Hippocampal formation (tissue), 2 donors: ENCODE measurements around the gene SUGCT.

Experiments
- DNase-seq, 2 donors: peaks; one replicate each; lab custom pipeline; 2025; lab: John Stamatoyannopoulos, UW

SUGCT gene

DNA sequence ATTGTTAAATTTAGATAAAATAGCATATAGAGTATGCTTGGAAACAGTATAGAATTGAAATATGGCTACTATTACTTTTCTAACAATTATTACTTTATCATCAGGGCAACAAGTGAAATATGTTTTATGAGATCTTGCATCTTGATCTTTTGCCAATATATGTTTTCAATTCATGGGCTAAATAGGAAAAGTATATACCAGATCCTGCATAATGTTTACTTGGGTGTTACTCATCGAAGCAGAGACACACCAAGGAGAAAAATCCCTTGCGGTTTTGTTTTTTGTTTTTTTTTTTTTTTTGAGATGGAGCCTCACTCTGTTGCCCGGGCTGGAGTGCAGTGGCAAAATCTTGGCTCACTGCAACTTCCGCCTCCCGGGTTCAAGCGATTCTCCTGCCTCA lies 541.4 kb downstream of the SUGCT start:
- no peak for DNase-seq

DNA sequence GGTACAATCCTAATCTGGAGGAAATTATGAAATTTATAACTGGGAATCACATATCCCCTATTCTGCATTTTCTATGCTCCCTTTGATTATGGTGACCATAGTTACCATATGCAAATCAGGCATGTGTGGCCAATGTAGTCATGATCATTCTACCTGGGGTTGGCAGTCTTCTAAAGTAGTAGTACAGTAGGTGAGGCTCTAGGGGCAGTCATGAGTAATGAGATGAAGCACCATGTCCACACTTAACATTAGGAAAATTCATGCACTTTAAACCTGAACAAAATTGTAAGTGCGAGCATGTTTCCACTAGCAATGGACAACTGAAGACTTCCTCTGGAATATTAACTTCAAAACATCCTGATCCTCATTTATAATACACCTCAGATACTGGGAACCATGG lies 545.9 kb downstream of the SUGCT start:
- no peak for DNase-seq

DNA sequence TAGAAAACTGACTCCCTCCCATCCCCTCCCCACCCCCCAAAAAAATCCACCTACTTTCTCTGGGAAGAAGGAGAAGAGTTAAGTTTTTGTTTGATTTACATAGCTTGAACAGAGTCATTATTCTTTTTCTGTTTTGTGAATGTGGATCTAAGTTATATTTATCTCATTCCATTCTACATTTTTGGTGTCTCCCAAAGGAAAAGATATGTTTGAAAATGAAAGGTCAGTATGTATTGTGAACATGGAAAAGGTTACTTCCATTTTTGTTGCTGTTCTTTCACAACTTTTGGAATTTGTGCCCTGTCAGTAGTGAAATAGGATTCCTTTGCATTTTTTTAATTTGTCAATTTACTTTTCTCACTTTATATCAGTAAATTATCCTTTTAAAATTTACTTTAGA lies 547.9 kb downstream of the SUGCT start:
- no peak for DNase-seq

DNA sequence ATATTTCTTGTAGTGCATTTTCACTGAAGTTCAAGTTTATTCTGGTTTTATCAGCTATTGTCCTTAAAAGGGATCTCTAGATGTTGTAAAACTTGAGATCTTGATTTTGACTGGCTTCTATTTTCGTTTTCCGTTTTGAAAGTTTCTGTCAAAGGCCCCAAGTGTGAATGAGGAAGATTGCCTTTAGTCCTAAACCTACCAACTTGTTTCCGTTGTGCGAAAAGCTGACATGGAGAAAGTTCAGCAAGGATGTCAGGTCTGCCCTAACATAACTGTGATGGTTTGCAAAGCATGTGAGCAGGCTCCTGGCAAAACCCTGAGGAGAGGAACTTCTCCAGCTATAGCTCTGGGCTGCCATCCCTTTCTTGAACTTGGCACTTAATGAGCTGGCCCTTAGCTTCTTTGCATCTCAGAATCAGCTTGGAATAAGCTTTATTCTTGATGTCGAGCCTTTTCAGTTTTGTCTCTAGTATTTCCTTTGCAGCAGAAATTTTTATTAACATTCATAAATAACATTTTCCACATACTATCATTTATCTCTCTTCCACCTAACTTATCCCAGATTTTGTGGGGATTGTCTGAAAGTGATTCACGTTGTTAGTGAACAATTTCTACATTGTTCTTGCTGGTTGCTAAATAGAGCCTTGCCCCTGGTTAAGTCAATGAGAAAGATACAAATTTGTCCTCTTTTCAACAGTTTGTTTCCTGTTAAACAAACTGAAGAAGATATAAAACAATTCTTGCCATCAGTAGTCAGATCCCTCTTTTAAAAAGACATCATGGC lies 559.4 kb downstream of the SUGCT start:
- DNase-seq = no peak

DNA sequence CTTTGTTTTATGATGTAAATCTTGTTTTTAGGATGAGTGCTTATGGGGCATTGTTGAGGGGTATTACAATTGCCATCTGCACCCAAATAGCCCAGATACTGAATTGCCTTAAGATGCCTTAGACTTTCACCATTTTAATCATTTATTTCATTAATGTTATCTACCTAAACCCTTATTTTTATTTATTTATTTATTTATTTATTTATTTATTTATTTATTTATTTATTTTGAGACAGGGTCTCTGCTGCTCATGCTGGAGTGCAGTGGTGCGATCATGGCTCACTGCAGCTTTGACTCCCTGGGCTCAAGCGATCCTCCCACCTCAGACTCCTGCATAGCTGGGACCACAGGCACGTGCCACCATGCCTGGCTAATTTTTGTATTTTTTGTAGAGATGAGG lies 560.2 kb downstream of the SUGCT start:
- DNase-seq = no peak

DNA sequence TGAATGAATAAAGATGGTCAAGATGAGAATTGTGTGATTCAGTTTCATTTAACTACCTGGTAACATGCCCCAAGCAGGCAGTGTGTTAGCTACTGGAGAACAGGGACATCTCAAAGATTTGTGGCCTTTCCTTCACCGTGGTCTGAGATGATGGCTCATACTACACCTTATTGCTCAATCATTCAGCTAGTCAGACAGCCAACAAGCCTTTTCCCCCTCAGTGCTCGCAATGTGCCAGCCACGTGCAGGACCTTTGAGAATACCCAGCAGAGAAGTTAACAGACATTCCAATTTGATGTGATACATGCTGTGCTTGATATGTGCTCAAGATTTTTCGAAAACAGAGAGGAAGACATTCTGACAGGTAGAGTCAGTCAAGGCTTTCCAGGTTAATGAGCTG lies 562.8 kb downstream of the SUGCT start:
- no peak for DNase-seq

DNA sequence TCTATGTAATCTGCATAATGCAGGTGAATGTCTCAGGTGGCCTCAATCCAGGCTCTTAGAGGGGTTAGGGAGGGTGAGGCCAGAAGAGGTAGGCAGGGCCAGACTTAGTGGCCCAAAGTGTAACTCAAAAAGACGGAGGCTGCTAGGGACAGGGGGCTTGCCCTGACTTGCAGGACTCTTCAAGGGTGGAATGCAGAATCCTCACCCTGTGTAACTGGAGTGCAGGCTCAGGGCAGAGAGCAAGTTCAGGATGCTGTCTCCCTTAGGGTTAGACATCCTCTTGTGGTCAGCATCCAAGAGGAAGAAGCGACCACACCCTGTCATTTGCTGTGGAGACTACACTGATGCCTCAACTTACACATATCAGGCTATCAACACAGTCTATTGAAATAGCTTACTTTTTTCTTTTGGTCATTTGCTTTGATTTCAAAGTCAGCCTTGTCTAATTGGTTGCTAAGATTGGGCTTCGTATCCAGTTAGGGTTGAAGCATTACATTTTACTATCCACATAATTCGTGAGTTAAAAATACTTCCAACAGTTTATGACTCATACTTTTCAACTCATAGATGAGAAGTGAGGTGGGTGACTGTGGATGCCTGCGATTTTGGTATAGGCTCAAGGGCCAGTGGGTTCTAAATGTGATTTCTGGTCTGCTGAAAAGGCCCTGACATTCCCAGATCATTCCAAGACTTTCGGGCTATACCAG lies 563.6 kb downstream of the SUGCT start:
- DNase-seq = no peak

DNA sequence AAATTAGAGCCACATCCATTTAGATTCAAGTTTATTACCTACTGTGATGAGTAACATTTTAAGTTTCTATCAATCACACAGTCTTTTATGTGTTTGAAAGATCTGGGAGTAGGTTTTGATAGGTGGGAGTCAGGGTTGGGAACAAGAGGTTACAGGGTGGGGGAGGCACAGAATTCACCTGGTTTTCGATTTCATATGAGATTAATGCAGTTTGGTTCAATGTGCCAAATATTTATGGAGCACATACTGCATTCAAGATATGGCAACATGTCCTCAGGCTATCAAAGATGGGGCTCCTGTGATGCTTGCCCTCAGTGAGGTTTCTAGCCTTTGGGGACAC lies 564.1 kb downstream of the SUGCT start:
- DNase-seq = no peak

DNA sequence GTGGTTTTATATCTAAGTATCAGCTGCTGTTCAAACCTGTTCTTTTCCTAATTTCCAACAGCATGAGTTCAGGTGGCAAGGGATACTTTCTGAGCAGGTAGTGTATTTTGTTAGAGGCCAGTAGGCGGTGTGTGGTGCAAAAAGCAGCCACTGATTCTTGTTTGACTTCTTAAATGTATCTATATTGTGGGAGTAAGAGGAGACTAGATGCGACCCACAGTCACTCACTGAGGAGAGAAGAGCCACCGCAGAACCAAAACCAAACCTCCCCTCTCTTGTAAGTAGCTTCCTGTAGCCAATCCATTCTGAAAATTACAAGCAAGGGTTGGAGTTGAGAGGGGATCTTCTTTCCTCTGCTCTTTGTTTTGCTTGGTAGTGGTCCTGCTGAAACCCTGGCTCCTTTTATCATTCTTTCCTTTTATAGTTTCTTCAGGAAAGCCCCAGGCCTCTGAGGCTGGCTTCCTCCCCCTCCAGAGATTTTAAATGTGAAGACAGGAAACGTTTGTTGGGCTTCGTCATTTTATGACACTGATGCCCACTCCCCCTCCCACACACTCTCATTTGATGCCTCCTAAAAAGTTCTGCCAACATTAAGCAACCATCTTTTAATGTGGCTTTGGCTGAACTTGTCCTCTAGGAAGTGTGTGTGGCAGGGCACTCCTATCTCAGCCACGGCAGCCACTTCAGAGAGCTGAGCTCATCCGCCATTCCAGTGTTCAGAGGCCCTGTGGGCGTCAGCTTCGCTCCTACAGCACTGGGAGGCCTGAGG lies 566.0 kb downstream of the SUGCT start:
- DNase-seq = no peak

DNA sequence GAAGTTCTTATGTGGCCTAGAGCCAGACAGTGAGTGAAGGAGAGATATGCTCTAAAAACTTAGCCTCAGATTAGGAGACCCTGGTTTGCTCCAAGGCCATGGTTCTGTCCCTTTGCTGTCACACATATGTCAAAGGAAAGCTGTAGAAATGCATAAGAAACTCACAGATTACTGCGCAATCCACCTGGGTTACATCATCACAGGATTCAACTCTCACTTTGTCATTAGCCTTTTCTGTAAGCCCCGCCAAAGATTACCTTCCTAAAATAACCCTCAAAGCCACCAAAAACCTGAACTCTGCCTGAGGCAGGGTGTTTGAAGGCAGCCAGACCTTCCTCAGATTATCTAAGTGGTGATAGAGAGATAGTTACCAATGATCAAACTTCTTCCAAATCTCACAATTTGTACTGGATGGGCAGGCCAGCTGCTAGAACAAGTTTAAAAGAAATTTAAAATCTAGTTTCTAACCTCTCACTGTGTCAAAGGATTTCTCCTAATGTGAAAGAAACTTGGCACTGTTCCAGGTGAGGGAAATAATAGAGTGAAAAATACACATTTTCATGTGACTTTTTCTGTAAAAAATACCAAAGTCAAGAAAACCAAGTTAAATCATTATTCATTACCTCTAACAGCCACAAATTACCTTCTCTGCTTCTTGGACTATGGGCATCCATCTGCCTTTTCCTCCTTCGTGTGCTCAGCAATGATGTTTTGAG lies 567.2 kb downstream of the SUGCT start:
- DNase-seq = no peak

DNA sequence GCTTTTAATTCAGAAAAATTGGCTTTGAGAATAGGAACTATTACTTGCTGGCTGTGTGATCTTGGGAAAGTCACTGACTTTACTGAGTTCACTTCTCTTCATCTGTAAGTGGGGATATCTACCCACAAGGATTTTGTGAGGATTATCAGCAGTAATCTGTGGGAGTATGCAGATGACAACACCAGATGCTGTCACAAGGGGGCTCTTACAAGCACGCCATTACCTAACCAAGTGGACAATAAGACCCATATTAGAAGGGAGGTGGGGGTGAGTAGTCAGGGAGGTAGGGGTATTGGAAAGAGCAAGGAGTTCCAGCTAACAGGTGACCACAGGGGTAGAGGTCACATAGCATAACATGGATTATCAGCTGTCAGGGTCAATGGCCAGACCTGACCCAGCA lies 569.4 kb downstream of the SUGCT start:
- no peak for DNase-seq

DNA sequence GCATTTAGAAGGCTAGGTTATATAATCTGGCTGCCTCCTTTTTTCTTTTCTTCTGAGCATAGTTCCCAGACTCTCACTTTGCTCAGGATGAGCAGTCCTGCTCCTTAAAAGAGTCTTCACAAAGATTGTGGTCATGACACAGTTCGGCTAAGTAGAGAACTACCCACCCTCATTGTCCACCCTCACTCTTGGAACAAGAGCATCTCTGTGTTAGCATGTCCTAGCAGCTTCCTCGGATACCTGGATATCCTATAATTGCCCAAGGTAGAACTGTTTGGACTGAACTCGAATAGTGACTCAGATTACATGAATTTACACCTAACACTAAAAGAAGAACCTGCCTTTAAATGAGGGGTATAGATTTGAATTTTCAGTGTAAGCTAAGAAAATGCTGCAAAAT lies 572.0 kb downstream of the SUGCT start:
- DNase-seq = no peak

DNA sequence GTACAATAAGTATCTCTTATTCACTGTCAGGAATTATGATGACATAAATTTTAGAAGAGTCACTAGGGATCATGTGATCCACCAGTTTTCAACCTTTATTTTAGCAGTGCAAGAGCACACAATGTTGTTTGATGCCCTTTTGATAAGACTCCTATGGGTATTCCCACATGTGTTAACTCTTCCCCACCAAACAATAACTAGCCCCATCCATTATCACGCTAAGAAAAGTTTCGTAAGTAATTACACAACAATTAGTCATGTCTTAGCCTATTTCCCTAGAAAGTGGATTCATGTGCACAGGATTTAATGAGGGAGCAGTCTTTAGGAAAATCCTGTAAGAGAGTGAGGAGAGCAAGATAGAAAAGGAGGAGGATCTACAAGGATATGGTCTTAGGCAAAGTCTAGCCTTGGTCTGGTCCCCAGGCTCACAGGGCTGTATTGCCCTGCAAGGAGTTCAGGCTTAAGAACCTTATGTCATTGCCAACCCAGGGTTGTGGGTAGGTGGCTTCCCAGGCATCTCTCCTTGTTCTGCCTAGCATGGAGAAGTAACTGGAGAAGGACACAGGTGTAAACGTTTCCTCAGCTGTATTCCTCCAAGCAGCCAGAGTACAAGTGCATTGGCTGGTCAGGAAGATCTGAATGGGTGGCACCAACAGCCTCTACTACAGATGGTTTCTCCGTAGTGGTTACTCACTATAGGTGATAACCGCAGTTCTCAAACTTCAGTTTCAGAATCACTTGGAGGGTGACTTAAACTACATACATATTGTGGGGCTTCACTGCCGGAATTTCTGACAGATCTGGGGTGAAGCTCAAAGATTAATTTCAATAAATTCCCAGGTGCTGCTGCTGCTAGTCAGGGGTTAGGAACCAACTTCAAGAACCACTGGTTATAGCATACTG lies 574.5 kb downstream of the SUGCT start:
- DNase-seq = no peak

DNA sequence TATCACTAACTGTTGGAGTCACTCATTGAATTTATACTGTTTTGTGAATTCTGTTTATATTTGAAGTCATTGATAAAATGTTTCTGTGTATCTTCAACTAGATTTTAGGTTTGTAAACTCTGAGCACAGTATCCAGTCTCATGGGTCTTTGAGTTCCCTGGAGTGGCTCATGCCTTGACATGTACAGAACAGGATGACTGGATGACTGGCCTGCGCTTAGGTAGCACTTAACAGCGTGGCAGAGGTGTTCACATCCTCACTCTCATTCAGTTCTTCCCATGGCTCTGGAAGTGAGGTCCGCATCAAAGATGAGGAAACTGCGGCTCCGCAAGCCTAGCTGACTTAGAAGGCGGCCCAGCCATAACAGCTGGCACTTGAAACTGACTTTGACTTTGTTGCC lies 576.9 kb downstream of the SUGCT start:
- no peak for DNase-seq

DNA sequence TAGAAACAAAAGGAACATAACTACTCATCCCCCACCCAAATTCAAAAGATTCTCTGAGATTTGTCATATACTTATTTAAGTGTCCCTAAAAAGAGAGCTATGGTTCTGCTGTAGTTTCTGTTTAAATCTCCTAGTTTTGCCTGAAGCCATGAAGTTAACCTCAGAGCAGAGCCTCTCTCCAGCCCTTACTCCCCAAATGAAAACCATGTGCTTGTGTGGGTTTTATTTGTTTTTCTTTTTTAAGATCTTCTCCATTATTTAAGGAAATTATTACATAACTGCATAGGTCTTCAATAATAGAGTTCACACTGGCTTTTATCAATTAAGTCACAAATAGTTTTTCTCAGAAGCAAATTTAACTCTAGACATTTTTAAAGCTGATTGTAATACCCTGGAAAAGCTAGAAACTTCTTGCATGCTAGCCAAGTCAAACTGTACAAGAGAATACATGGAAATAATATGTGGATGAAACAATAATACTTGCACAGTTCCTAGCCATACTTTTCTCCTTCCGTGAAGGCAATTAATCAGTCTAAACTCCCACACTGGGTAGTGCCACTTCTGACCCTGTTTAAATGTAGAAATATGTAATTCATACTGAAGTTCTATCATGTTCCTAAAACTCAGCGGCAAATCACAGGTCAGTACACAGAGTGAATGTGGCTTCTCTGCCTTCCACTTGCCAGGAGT lies 579.7 kb downstream of the SUGCT start:
- DNase-seq = no peak

DNA sequence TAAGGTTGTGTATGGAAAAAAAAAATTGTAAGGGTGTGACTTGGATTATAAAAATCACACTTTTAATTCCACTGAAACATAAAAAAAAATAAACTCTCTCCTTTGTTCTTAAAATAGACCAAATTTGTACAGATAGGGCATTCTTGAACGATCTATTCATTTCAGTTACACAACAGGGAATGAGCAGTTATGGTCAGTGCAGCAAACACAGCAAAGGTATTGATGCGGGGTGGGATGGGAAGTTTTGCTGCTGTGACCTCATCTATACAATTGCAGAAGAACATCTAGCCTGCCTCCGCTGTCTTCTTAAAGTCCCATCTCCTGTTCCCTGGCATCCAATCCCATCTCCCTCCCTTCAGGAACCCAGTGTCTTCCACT lies 580.2 kb downstream of the SUGCT start:
- DNase-seq = no peak

DNA sequence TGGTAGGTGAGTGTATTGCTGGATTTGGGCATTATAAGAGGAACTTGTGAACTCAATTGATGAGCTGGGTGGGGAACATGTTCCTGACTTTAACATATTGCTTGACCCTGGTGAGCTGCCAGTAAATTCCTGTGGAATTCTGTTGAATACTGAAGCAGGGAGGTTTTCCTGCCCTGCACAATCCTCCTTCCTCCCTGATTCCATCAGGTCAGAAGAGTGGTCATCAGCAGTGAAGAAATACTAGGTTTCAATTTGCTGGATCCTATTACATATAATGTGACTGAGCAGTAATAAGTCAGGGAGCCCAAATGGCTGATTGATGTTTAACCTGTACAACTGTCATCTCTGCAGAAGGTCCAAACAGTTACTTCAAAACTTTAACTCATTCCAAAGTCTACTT lies 581.2 kb downstream of the SUGCT start:
- no peak for DNase-seq

DNA sequence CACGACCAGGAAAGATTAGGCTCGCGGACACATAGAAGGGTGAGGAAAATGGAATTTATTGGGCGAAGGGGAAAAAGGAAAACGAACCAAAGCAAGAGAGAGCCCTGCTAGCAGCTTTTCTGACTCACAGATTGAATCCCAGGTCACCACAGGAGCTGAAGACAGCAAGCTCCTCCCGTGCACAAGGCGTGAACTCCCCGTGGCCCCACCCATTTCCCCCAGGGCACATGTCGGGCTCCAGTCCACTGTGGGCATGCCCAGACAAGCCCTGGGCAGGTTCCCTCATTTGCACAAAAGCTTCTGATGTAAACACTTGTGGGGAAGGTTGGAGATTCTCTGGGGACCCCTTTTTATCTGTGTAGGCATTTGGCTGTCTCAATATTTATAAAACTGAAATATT lies 582.4 kb downstream of the SUGCT start:
- no peak for DNase-seq

DNA sequence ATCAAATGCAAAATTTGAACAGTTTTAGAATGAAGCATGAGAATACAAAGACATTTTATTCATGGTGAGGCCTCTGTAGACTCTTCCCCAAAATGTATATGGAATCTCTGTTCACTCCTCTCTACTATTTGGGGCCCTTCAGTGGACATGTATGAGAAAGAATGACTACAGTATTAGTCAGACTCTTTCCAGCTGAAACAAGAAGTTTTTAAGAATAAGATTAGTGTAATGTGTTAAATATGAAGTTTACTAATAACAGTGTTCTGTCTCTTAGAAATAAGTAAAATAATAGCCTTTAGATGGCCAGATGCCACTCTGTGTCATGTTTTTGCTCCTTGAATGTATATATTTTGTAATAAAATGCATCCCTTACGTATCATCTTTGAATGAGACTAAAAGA lies 585.6 kb downstream of the SUGCT start:
- no peak for DNase-seq

DNA sequence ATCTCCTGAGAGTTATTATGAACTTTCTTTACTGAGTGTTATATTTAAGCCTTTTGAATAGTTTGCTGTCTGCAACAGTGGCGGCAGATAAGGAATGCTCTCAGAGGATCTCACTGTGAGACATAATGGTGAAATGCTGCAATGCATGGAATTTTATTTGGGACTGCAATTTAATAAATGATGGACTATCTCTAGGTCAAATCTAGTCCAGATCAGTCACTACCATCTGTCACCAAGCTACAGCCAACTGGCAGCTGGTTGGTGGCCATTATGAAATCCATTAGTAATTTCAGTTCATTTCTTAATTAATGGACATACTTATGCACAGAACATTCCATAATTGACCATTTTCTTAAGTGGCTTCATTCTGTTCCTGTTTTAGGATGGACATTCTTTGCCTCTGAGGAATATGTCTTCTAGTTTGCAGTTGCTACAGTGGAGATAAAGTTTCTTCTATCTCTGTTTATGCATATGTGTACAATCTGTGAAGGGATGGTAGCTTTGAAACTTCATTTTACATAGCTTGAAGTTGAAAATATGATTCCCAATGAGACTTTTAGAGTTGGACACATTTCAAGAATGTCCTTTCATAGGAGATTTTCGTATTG lies 586.6 kb downstream of the SUGCT start:
- no peak for DNase-seq
